Stimulated activated CD4-positive, alpha-beta T cell treated with anti-CD3 and anti-CD28 coated beads, Interleukin-15, amount 100 ng/mL, for 1 hour (primary cell): ENCODE results near the gene TMEM121.
A peak's percentile ranks its signal among the peaks of the same experiment; 100 is the strongest.

Experiments
- DNase-seq, 2 donors: peaks; one replicate each; pipeline ENCODE4 v3.0.0-alpha.2; 2020; ENCODE audit warnings: low read depth in 1 of 2, low spot score in 1 of 2

TMEM121 gene

DNA sequence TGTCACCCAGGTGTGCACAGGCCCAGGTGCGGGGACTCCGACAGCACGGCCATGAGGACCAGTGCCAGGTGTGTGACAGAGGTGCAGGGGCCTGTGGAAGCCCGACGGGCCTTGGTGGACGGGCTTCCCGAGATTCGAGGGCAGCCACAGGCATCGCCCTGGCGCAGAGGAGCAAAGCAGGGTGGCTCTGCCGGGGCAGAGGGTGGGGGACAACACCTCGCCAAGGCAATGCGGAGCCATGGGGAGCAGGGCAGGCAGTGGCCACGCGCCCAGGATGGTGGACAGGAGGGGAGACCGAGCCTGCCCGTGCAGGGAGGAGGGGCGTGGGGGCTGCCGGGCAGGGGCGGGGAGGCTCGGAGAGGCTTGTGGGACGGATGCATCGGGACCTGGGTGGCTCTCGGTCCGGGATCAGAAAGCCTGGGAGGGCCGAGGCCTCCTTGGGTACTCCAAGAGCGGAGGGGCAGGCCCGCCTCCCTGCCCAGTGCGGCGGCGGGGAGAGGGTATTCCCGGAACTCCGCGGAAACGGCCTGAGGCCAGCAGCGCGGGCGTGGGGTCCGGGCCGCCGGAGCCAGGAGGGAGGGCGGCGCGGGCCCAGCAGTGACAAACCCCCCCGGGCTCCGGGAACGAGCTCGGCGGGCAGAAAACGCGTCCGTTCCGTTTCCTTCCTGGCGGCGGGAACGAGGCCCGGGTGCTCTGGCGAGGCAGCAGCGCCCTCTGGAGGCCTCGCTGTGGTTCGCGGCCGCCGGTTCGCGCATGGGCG, 1.6 kb downstream of the TMEM121 start:
- DNase-seq = peak; percentile 69 to 78

DNA sequence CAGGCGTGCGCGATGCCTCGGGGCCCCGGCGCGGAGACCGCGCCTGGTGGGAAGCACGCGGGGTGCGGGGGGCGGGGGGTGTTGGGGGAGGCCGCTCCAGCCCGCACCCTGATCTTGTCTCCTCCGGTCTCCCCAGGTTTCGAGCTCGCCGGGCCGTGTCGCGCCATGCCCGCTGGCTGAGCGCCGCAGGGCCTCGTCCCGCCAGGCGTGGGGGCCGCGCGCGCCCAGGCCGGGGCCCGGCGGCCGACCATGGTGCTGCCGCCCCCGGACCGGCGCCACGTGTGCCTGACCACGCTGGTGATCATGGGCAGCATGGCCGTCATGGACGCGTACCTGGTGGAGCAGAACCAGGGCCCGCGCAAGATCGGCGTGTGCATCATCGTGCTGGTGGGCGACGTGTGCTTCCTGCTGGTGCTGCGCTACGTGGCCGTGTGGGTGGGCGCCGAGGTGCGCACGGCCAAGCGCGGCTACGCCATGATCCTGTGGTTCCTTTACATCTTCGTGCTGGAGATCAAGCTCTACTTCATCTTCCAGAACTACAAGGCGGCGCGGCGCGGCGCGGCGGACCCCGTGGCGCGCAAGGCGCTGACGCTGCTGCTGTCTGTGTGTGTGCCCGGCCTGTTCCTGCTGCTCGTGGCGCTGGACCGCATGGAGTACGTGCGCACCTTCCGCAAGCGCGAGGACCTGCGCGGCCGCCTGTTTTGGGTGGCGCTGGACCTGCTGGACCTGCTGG, 2.4 kb downstream of the TMEM121 start:
- DNase-seq = peak in 1 of 2 donors; percentile 54

DNA sequence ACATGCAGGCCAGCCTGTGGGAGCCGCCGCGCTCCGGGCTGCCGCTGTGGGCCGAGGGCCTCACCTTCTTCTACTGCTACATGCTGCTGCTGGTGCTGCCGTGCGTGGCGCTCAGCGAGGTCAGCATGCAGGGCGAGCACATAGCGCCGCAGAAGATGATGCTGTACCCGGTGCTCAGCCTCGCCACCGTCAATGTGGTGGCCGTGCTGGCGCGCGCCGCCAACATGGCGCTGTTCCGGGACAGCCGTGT, 2.9 kb downstream of the TMEM121 start:
- DNase-seq = no peak

DNA sequence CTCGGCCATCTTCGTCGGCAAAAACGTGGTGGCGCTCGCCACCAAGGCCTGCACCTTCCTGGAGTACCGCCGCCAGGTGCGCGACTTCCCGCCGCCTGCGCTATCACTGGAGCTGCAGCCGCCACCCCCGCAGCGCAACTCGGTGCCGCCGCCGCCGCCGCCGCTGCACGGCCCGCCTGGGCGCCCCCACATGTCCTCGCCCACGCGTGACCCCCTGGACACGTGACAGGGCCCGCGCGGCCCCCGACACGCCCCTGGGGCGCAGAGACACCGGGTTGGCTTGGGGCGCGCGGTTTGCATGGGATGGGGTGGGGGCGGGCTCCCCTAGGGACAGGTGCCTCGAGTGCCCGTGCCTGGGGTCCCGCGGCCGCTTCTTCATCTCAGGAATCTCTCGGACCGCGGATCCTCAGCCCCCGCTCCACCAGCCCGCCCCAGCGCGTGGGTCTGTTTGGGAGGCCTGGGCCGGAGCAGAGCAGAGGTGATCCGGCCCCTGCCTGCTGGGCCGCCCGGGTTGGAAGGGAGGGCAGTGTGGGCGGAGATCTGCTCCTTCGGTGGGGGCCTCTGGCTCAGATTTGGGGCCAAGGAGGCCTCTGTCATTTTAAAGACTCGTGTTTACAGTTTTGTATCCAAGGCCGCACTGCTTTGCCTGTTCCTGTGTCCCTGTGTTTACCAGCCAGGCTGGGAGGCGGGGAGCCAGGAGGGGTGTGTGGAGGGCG, 3.3 kb downstream of the TMEM121 start:
- DNase-seq = peak in 1 of 2 donors; percentile 37

DNA sequence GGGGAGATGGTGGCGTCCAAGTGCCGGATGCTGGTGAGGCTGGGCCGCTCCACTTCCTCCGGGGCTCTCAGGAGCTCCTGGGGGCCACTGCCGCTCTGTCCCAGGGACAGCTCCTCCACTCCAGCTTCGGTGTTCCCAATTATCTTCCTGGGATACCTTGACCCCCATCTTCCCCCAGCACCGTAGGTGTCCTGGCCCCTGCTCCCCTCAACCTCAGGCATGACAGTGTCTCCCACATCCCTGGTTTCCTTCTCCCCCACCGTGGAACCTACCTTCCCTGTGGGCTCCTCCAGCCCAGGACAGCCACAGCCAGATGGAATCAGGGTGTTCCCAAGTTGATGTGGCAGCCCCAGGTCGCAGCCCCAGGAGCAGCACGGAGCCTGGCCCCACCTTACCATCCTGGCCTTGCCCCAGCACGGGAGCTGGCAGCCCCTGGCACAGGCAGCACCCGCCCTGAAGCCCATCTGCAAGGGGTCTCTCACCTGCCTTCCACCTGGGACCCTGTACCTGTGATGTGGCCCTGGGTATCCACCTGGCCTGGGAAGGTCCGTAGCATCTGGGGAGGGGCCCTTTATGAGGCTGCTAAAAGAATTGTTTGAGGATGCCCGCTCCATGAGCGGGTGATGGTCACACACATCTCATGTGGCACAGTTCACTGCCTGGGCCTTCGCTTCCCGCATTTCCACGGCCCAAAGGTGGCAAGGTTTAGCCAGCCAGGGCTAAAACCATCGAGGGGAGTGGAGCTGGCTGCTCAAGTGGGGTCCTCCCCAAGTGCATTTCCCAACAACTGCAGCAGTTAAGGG, 4.1 kb downstream of the TMEM121 start:
- DNase-seq = no peak

DNA sequence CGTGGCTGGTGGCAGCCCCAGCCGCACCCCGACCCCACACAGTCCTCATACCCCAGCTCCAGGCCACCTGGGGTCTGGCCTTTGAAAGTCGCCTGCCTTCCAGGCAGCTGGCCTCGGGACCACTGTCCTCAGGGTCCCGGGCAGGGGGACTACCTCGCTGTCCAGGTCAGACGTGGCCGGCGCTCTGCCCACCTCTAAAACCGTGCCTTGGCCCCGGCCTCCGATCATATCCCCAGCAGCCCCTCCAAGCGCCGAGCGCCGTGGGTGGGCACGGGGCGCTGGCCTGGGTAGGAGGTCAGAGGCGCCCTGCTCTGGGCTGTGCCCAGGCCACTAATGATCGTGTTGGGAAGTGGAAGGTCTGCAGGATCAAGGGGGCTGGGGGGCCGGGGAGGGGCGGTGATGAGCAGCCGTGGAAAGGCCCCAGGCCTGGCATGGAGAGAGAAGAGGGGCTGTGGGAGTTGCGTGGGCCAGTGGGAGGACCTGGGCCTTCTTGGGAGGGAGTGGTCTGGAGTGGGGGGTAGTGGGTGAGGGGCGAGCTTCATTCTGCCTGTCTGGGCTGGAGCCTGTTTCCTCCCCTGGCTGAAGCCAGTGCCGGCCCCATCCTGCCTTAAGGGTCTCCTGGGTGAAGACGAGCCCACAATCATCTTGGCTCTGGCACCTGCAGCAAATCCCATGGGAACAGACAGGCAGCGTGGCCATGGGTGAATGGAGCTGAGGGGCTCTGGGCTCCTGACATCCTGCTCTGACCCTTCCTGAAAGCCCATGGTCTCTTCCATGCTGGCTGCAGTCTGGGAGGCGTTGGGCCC, 4.9 kb downstream of the TMEM121 start:
- no peak for DNase-seq

DNA sequence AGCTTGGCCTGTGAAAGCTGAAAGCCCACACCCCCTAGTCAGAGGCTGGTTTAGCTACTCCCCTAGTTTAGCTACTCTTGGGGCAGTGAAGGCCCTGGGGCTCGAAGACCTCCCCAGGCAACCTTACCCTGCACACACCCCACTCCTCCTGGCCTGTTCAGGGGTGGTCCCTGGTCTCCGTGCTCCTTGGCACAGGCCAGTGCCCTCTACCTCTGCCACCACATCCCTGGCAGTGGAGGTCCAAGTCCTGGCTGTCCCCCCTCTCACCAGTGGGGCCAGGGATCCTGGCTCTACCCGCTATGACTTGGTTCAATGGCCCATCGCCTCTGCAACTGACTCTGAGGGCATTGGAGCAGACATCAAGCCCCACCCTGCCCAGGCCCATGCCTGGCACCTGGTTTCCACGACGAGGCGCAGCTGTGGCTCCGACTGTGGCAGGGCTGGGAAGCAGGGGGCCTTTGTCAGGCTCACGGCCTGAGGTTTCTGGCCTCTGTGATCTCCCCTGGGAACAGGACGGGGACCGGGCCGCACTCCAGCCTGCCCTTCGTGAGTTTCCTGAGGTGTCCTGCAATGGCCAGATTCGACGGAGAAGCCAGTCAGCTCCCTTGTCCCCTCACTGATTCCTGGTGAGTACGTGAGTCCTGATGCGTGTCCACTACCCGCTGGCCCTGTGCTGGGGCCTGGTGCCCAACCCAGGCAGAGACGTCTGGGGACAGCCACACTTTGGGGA, 5.7 kb downstream of the TMEM121 start:
- DNase-seq = no peak

DNA sequence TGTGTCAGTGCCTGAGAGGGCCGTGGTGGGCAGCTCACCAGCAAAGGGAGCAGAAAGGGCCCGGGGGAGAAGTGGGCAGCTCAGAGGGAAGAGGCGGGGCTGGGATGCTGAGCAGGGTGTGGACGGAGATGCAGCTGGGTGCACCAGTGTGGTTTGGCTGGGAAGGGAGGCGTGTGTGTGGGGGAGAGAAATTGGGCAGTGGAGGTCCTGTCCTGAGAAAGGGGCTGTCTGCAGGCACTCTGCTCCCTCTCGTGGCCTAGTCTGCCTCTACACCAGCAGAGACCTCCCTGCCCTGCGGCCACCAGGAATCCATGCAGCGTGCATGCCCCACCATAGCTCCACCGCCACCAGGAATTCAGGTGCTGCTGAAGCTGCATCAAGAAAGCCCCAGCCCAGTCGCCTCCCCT, 6.4 kb downstream of the TMEM121 start:
- DNase-seq = no peak

DNA sequence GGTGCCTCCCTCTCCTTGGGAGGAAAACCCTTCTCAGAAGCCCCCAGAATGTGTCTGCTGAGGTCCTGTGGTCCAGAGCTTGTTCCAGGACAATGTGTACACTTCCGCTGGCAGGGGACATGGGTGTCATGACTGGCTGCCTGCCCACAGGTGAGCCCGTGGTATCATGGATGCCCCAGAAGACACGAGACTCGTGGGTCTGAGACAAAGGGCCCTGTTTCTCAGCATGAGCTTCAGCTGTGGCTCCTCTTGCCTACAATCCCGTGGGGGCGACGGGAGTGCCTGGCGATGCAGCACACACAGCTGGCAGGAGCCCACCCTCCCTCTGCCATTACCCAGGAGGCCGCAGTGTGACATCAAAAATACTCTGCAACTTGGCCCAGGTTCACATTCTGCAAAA, 7.0 kb downstream of the TMEM121 start:
- DNase-seq = no peak

DNA sequence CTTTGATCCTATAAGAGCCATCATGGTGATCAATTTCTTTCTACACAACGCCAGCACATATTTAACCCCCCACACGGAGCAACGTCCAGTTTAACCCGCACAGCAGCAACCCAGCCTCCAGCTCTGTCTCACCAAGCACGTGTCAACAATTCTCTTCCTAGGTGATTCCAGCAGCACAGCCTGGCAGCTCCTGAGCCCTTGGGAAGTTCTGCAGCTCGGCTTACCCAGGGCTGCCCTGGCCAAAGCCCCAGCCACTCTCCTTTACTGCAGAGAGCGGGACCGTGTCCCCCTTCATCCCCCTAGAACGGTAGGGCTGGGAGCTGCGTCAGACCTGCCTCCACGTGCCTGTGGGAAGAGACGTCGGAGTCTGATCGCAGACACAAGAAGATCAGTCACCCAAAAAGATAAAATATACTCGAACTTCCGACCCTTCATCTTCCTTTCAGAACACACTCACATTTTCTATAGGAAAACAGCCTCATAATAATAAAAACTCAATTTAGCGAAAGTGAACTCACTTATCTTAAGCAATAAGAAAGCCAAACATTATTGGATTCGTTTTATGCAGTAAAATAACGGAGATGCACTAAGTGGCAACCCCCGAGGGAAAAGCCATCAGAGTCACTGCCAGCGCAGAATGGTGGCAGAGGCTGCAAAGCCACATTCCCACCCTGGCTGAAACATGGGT, 7.6 kb downstream of the TMEM121 start:
- no peak for DNase-seq

DNA sequence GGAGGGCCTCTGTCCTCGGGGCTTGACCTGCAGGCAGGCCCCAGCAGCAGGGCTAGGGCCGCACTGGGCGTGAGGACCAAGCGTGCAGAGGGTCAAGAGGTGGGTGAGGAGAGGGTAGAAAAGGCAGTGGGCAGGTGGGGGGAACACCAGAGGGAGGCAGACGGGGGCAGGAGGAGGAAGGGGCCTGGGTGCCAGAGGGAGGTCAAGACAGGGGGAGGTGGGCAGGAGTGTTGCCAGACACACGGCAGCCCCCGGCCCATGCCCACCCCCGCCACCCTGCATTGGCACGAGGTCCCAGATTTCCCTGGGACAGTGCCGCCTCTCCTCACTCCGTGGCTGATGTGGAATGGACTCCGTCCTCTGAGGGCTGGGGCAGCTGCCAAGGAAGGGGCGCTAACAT, 8.2 kb downstream of the TMEM121 start:
- no peak for DNase-seq

DNA sequence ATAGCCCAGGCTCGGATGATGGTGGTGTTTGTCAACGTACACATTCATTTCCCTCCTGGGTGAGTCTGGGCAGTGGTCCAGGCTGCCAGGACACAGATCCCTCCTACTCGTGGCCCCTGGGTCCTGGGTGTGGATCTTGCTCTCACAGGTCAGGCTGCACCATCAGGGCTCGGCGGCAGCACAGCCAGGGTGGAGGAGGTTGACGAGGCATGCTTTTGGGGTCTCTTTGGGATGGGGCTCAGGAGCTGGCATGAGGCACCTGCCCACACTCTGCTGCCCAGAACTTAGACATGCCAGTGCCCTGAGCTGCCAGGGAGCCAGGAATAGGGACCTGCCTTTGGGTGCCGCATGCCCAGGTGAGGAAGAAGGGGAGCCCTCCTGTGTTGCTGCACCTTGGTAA, 9.7 kb downstream of the TMEM121 start:
- no peak for DNase-seq

DNA sequence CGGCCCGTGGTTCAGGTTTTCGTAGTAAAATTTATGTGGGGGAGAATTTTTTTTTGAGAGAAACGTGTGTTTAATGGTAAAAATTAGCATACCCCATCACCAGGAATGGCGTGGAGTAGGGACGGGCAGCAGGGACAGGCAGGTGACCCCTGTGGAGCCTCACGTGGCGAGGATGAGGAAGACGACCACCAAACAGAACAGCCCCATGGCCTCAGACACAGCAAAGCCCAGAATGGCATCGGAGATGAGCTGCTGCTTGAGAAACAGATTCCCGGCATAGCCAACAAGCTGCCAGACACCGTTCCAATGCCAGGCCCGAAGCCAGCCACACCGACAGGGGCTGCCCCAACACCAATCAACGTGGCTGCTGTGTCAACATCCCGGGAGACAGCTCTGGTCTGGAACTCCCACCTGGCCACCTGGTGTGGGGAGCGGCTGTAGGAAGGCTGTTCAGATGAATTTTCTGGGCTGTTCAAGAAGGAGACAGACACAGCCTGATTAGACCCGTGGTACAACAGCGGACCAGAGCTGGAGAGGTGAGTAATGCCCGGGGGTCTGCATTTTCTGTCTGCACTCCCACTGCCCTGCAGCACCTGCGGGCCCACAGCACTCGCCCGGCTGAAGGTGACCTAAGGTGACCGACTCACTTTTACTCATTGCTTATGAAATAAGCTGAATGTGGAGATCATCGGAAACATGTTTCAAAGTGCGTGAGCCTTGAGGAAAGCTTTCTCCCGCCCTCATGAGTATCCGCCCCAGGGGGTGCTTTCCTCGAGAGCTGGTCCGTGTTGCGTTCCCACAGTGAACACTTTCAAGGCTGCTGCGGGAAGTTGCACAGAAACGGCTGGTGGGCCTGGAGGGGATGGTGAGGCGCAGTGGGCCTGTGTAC, 10.6 kb downstream of the TMEM121 start:
- DNase-seq = no peak

DNA sequence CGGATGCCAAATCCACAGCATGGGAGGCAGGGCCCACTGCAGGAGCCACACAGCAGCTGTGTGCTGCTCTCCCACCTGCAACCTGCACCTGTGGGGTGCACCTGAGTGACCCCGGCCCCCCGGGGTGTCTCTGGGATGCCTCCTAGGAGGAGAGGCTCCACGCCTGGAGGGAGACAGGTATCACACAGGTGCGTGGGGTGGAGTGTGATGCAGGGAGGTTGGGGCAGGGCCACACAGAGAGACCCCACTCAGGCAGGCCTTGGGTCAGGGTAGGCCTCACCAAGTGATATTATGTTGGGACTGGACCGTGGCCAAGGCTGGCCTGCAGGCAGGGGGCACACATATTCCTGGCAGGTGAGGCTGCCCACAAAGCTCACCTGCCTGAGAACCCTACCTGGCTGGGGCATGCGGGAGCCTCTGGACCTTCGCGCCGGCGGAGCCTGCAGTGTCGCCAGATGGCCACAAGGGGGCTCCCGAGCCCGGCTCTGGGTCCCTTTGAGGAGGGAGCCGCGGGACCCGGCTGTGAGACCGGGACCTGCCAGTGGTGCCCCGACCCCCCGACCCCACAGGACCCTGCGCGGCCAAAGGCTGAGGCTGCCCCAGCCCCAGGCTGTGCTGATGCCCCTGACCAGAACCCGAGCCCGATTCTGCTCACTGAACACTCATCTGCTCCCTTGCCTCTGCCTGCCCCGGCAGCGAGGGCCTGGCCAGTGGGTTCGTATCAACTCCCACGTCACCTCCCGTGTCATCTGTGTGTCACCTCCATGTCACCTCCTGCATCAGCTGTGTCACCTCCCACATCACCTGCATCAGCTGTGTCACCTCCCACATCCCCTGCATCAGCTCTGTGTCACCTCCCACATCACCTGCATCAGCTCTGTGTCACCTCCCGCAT, 11.4 kb downstream of the TMEM121 start:
- DNase-seq = peak; percentile 58 to 64

DNA sequence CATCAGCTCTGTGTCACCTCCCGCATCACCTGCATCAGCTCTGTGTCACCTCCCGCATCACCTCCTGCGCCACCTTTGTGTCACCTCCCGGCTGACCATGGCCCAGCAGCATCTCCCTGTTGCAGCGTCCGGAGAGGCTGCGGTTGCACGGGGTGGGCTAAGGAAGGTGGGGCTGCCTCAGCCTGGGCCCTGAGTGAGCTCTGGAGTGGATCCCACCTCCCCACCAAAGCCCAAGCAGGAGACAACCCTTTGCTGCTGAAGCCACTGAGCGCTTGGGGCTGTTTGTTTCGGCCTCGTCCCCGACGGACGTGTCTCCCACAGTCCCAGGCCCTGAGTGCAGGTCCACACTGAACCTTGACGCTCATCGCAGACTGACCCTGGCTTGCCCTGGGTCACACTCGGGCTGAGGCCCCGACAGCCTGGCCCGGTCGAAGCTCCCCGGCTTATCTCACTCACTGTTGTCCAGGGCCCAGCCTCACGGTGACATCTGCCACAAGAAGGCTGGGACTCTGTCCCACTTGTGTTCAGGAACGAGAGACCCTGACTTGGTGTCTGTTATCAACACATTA, 12.2 kb downstream of the TMEM121 start:
- no peak for DNase-seq

DNA sequence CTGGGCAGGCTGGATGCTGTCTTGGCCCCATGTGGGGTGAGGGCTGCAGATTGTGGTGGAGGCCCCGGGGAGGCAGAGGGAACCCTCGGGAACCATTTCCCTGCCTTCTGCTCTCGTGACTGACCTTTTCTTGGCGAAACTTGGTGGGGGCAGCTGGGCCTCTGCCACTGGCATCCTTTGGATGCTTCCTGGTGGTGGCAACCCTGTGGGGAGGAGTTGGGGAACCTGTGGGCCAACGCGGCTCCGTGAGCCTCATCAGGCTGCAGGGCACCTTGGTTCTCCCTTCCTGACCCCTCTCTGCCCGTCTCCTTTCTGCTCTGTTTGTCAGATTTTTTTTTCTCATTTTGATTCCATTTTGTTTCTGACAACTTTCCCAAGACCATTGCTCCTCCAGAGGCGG, 14.4 kb downstream of the TMEM121 start:
- DNase-seq = no peak

DNA sequence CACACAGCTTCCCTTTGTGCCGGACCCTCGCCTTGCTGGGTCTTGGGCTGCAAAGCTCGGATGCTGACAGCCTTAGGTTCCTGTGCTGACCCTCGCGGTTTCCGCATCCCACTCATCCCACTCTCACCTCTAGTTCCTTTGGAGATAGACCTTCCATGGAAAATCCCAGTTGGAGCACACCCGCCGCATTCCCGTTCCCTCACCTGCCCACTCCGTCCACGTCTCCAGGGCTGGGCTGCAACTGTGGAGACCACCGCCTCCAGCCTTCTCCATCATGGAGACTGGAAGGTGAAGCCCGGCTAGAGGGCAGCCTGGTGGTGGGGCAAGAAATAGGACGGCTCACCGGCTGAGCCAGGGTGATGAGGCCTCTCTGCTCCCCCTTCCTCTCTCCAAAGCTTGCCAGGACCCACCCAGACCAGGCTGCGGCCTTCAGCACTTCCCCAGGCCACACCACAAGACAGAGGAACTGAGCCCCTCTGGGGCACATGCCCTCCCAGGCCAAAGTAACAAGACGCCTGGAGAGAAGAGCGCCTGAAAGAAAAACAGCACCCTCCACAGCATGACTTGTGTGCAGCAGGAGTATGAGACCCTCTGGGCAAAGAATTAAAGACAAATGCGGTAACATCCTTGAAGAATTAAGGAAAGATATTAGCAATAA, 15.0 kb downstream of the TMEM121 start:
- DNase-seq = no peak
